ENCODE measurements around the gene DDIT4.

DDIT4 gene

GRCh38 chr10:72252972-72253371 lies 20.8 kb upstream of the DDIT4 start:
- DNase-seq (ENCODE audit: extremely low read depth, low read depth): no peak
- no peak for TF ChIP-seq CTCF (IDR thresholded peaks at IDR 0.05; ENCODE audit: low read depth, low read length)

GRCh38 chr10:72253578-72253977 lies 20.1 kb upstream of the DDIT4 start:
- no peak for TF ChIP-seq CTCF (IDR thresholded peaks at IDR 0.05; ENCODE audit: low read depth, low read length)
- DNase-seq (ENCODE audit: extremely low read depth, low read depth): no peak

GRCh38 chr10:72254813-72255568 lies 18.7 kb upstream of the DDIT4 start:
- no peak; the same call in 1 of the 2 replicates for TF ChIP-seq CTCF (IDR thresholded peaks at IDR 0.05; ENCODE audit: low read depth, low read length)
- DNase-seq (ENCODE audit: extremely low read depth, low read depth): no peak

GRCh38 chr10:72255977-72256729 lies 17.6 kb upstream of the DDIT4 start:
- no peak for DNase-seq (ENCODE audit: extremely low read depth, low read depth)
- no peak for TF ChIP-seq CTCF (IDR thresholded peaks at IDR 0.05; ENCODE audit: low read depth, low read length)

GRCh38 chr10:72257051-72257892 lies 16.5 kb upstream of the DDIT4 start:
- no peak for TF ChIP-seq CTCF (IDR thresholded peaks at IDR 0.05; ENCODE audit: low read depth, low read length)
- no peak for DNase-seq (ENCODE audit: extremely low read depth, low read depth)

GRCh38 chr10:72258617-72259016 lies 15.1 kb upstream of the DDIT4 start:
- DNase-seq (ENCODE audit: extremely low read depth, low read depth): no peak
- no peak for TF ChIP-seq CTCF (IDR thresholded peaks at IDR 0.05; ENCODE audit: low read depth, low read length)

Measured in AG09319 (cell line).